ENCODE data around the gene OCA2. TPM values are rescaled to one million over a fixed set of nuclear protein-coding genes. Genes with fewer than 3 reads are reported as not detected.
"Not testable (repeated sequence)": the region's sequence is repeated elsewhere in the genome, so short reads cannot be mapped to it uniquely, and the experiment has no call there.

OCA2 gene
- polyA plus RNA-seq, 1 donor from 2014 or later: 0.97 TPM

GRCh38 chr15:27956285-27956684, 142.8 kb downstream of the OCA2 start:
- no peaks in the 10 kb centered on the region for H3K9me2 ChIP-seq (ENCODE audit: insufficient read depth, low read length)
- H2AFZ ChIP-seq (ENCODE audit: low read depth, low read length): no peak overlapping the region
- H3F3A ChIP-seq (ENCODE audit: insufficient read depth, low read length, poor library complexity, severe bottlenecking): no peaks in the 10 kb centered on the region
- H3K27me3 ChIP-seq (ENCODE audit: insufficient read depth, low read depth, low read length): no peaks in the 10 kb centered on the region
- H3K79me2 ChIP-seq (replicated peaks; ENCODE audit: insufficient read depth, low read length): no peaks in the 10 kb centered on the region
- no peak overlapping the region for H3K4me2 ChIP-seq (ENCODE audit: low read length)
- H3K4me3 ChIP-seq (ENCODE audit: low read length): no peak overlapping the region
- H3K9ac ChIP-seq (ENCODE audit: low read length): no peak overlapping the region
- H3K36me3 ChIP-seq (ENCODE audit: insufficient read depth, low read length): no peaks in the 10 kb centered on the region
- no peaks in the 10 kb centered on the region for H4K20me1 ChIP-seq (ENCODE audit: insufficient read depth)
- no peaks in the 10 kb centered on the region for H3K9me3 ChIP-seq (ENCODE audit: low read length)
- H3K27ac ChIP-seq (ENCODE audit: low read length): no peak overlapping the region
- TF ChIP-seq EZH2 (IDR thresholded peaks at IDR 0.05; ENCODE audit: borderline replicate concordance, insufficient read depth, low read length, poor library complexity, severe bottlenecking): no peak
- TF ChIP-seq RAD21 (conservative IDR thresholded peaks at IDR 0.05): no peak
- TF ChIP-seq MXI1 (conservative IDR thresholded peaks at IDR 0.05; ENCODE audit: poor library complexity, severe bottlenecking): no peak
- no peak for TF ChIP-seq TAF1 (IDR thresholded peaks at IDR 0.05; ENCODE audit: low read depth)
- no peak for TF ChIP-seq SMC3 (conservative IDR thresholded peaks at IDR 0.05; ENCODE audit: poor library complexity)

GRCh38 chr15:27955087-27955486, 144.0 kb downstream of the OCA2 start:
- H3K4me3 ChIP-seq (ENCODE audit: low read length): no peak overlapping the region
- H3K9me3 ChIP-seq (ENCODE audit: low read length): no peaks in the 10 kb centered on the region
- no peaks in the 10 kb centered on the region for H3K36me3 ChIP-seq (ENCODE audit: insufficient read depth, low read length)
- TF ChIP-seq MXI1 (conservative IDR thresholded peaks at IDR 0.05; ENCODE audit: poor library complexity, severe bottlenecking): no peak
- TF ChIP-seq TAF1 (IDR thresholded peaks at IDR 0.05; ENCODE audit: low read depth): no peak
- TF ChIP-seq REST (IDR thresholded peaks at IDR 0.05; ENCODE audit: borderline replicate concordance): no peak
- no peak for TF ChIP-seq EZH2 (IDR thresholded peaks at IDR 0.05; ENCODE audit: borderline replicate concordance, insufficient read depth, low read length, poor library complexity, severe bottlenecking)
- TF ChIP-seq EP300 (conservative IDR thresholded peaks at IDR 0.05; ENCODE audit: poor library complexity, severe bottlenecking): no peak
- no peak for TF ChIP-seq RAD21 (conservative IDR thresholded peaks at IDR 0.05)
- TF ChIP-seq POLR2AphosphoS5 (IDR thresholded peaks at IDR 0.05): no peak
- TF ChIP-seq SMC3 (conservative IDR thresholded peaks at IDR 0.05; ENCODE audit: poor library complexity): no peak
- TF ChIP-seq CTCF (IDR thresholded peaks at IDR 0.05; ENCODE audit: poor library complexity, severe bottlenecking): no peak
- no peak overlapping the region for H3K9ac ChIP-seq (ENCODE audit: low read length)
- H2AFZ ChIP-seq (ENCODE audit: low read depth, low read length): no peak overlapping the region
- H3F3A ChIP-seq (ENCODE audit: insufficient read depth, low read length, poor library complexity, severe bottlenecking): no peaks in the 10 kb centered on the region
- no peaks in the 10 kb centered on the region for H4K20me1 ChIP-seq (ENCODE audit: insufficient read depth)
- H3K27me3 ChIP-seq (ENCODE audit: insufficient read depth, low read depth, low read length): no peaks in the 10 kb centered on the region
- no peak overlapping the region for H3K4me2 ChIP-seq (ENCODE audit: low read length)
- no peaks in the 10 kb centered on the region for H3K9me2 ChIP-seq (ENCODE audit: insufficient read depth, low read length)
- H3K27ac ChIP-seq (ENCODE audit: low read length): no peak overlapping the region
- H3K79me2 ChIP-seq (replicated peaks; ENCODE audit: insufficient read depth, low read length): no peaks in the 10 kb centered on the region

GRCh38 chr15:27952593-27952992, 146.5 kb downstream of the OCA2 start:
- not testable (repeated sequence) for H2AFZ ChIP-seq (ENCODE audit: low read depth, low read length); H3K4me2 ChIP-seq (ENCODE audit: low read length); H3K27ac ChIP-seq (ENCODE audit: low read length); H3K9me3 ChIP-seq (ENCODE audit: low read length); H3K4me3 ChIP-seq (ENCODE audit: low read length); H3K36me3 ChIP-seq (ENCODE audit: insufficient read depth, low read length); H3K27me3 ChIP-seq (ENCODE audit: insufficient read depth, low read depth, low read length); H3K9ac ChIP-seq (ENCODE audit: low read length); H3F3A ChIP-seq (ENCODE audit: insufficient read depth, low read length, poor library complexity, severe bottlenecking); H3K9me2 ChIP-seq (ENCODE audit: insufficient read depth, low read length); H4K20me1 ChIP-seq (ENCODE audit: insufficient read depth); H3K79me2 ChIP-seq (replicated peaks; ENCODE audit: insufficient read depth, low read length)

Measured in neural cell (in vitro differentiated cells).